ENCODE data around the gene MFAP4.

MFAP4 gene

DNA sequence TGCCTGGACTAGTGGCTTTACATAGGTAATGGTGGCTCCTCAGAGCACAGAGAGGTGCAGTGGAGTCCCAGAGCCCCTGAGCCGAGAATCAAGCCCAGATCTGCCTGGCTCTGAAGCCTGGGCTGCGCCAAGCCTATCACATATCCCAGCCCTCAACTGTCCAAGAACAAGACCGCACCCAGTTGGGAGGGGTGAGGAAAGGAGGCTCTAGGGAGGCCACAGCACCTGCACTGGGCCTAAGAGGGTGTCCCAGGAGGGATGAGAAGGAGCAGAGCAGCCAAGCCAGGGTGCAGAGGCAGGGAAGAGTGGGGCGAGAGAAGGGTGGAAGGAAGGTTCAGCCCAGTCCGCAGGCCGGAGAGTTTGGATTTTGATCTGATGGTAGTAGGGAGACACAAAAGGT, 23.1 kb upstream of the MFAP4 start:
- no peak for DNase-seq (ENCODE audit: low read depth, low spot score)
- TF ChIP-seq, protein P1, sequence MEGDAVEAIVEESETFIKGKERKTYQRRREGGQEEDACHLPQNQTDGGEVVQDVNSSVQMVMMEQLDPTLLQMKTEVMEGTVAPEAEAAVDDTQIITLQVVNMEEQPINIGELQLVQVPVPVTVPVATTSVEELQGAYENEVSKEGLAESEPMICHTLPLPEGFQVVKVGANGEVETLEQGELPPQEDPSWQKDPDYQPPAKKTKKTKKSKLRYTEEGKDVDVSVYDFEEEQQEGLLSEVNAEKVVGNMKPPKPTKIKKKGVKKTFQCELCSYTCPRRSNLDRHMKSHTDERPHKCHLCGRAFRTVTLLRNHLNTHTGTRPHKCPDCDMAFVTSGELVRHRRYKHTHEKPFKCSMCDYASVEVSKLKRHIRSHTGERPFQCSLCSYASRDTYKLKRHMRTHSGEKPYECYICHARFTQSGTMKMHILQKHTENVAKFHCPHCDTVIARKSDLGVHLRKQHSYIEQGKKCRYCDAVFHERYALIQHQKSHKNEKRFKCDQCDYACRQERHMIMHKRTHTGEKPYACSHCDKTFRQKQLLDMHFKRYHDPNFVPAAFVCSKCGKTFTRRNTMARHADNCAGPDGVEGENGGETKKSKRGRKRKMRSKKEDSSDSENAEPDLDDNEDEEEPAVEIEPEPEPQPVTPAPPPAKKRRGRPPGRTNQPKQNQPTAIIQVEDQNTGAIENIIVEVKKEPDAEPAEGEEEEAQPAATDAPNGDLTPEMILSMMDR (IDR thresholded peaks at IDR 0.05; ENCODE audit: low read depth, low read length) = no peak
- in situ Hi-C loops (cut with HindIII; ENCODE audit: low sequenced_read_pairs) = no loop called here
- no peak overlapping the region for H3K4me3 ChIP-seq (ENCODE audit: low read depth, low read length)

DNA sequence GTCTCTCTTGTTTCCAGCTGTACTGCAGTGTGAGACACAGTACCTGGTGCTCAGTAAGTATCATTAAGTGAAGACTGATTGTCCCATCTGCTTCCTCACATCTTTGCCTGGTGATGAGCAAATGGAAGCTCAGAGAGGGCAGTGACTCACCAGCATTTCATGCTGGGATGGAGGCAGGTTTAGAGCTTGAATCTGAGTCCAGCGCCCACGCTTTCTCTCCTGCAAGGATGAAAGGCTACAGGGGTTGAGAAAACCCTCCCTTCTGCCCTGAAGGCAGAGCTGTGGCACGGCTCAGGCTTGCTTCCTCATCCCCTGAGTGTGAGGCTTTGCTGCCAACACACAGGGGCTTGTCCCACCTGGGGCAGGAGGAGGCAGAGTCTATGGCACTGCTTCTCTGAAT, 22.5 kb upstream of the MFAP4 start:
- peak; percentile 84 for DNase-seq (ENCODE audit: low read depth, low spot score)
- H3K4me3 ChIP-seq (ENCODE audit: low read depth, low read length) = no peak overlapping the region
- in situ Hi-C loops (cut with HindIII; ENCODE audit: low sequenced_read_pairs) = no loop called here
- TF ChIP-seq, protein P1 (IDR thresholded peaks at IDR 0.05; ENCODE audit: low read depth, low read length) = no peak

DNA sequence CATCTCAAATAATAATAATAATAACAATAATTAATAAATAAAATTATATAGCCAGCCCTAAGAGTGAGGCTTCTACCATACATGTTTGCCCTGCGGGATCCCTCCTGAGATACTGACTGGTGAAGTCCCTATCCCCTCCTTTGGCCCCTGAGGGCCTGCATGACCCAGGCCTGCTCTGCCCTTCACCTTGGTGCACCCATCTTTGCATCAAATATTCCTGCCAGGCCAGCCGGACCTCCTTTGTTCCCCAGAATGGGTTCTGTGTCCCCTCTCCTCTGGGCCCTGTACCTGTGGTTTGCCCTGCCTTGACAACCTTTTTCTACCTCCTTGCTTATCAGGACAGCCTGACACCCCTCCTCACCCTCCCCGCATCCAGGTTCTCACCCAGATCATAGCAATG, 22.1 kb upstream of the MFAP4 start:
- no peak for DNase-seq (ENCODE audit: low read depth, low spot score)
- no peak overlapping the region for H3K4me3 ChIP-seq (ENCODE audit: low read depth, low read length)
- TF ChIP-seq, protein P1 (IDR thresholded peaks at IDR 0.05; ENCODE audit: low read depth, low read length) = no peak
- in situ Hi-C loops (cut with HindIII; ENCODE audit: low sequenced_read_pairs) = no loop called here

DNA sequence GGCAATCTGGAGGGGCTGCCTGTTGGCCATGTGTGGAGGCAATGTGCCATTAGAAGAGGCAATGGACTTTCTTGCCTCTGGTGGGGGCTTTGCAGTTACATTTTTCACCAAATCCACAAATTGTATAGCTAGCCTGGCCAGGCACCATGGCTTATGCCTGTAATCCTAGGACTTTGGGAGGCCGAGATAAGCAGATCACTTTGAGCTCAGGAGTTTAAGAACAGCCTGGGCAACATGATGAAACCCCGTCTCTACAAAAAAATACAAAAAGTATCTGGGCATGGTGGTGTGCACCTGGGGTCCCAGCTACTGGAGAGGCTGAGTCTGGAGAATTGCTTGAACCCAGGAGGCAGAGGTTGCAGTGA, 21.3 kb upstream of the MFAP4 start:
- DNase-seq (ENCODE audit: low read depth, low spot score) = no peak
- TF ChIP-seq, protein P1 (IDR thresholded peaks at IDR 0.05; ENCODE audit: low read depth, low read length) = no peak
- H3K4me3 ChIP-seq (ENCODE audit: low read depth, low read length) = no peak overlapping the region
- in situ Hi-C loops (cut with HindIII; ENCODE audit: low sequenced_read_pairs) = no loop called here

DNA sequence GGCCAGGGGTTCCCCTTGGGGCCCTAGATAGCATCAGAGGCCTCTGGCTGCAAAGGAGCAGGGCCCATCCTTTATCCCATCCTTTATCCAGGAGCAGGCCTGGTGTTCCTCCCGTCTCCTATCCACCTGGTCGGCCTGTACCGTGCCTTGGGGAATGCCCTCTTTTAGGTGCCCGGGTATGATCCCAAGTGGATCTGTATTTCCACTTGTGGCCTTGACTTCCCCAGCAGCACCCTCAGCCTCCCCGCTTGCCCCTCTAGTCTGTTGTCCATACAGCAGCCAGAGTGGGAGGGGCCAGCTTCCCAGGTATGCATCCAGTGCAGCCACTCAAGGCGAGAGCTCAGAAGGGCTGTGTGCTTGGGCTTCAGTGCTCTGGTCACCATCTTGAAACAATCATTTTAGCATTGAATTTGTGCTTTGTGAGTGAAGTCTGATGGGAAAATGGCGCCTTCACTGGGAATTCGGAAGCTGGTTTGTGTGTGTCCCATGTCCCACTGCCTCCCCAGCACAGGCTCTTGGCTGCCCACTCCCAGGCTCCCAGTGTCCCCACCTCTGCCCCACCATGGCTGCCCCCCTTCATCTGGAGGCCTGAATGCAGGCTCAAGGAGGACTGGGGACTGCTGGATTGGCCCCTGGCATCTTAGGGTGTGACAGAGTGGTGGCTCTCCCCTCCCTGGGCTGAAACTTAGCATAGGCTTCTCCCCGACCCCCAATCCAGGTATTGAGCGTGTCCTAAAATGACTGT, 20.8 kb upstream of the MFAP4 start:
- H3K4me3 ChIP-seq (ENCODE audit: low read depth, low read length) = no peak overlapping the region
- DNase-seq (ENCODE audit: low read depth, low spot score) = no peak
- TF ChIP-seq, protein P1 (IDR thresholded peaks at IDR 0.05; ENCODE audit: low read depth, low read length) = no peak
- in situ Hi-C loops (cut with HindIII; ENCODE audit: low sequenced_read_pairs) = no loop called here

DNA sequence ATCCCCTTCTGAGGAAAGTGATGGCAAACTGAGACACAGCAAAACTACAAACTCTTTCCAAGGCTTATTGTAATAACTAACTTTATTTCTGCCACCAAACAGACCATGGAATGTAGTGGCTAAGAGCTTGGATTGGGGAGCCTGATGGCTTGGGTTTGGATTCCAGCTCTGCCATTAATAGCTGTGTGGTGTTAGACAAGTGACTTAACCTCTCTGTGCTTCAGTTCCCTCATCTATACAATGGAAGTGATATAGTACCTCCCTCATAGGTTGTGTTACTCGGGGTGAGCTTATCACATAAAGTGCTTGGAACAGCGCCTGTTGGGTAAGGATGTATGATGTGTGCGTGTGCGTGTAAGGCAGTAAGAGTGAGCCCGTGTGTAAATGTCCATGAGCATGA, 18.1 kb upstream of the MFAP4 start:
- no peak for DNase-seq (ENCODE audit: low read depth, low spot score)
- TF ChIP-seq, protein P1 (IDR thresholded peaks at IDR 0.05; ENCODE audit: low read depth, low read length) = no peak
- H3K4me3 ChIP-seq (ENCODE audit: low read depth, low read length) = no peak overlapping the region
- in situ Hi-C loops (cut with HindIII; ENCODE audit: low sequenced_read_pairs) = no loop called here
